Retina (tissue), 1 donor: ENCODE data around the gene HDAC4.
"Not testable (repeated sequence)": the region's sequence is repeated elsewhere in the genome, so short reads cannot be mapped to it uniquely, and the experiment has no call there.

Source experiments
- DNase-seq: peaks from one replicate; pipeline ENCODE4 v3.0.0-alpha.2; 2016

HDAC4 gene

GRCh38 chr2:239051891-239052445, 348.9 kb downstream of the HDAC4 start:
- DNase-seq = no peak

GRCh38 chr2:239050252-239050649, 350.6 kb downstream of the HDAC4 start:
- DNase-seq = no peak

DNA sequence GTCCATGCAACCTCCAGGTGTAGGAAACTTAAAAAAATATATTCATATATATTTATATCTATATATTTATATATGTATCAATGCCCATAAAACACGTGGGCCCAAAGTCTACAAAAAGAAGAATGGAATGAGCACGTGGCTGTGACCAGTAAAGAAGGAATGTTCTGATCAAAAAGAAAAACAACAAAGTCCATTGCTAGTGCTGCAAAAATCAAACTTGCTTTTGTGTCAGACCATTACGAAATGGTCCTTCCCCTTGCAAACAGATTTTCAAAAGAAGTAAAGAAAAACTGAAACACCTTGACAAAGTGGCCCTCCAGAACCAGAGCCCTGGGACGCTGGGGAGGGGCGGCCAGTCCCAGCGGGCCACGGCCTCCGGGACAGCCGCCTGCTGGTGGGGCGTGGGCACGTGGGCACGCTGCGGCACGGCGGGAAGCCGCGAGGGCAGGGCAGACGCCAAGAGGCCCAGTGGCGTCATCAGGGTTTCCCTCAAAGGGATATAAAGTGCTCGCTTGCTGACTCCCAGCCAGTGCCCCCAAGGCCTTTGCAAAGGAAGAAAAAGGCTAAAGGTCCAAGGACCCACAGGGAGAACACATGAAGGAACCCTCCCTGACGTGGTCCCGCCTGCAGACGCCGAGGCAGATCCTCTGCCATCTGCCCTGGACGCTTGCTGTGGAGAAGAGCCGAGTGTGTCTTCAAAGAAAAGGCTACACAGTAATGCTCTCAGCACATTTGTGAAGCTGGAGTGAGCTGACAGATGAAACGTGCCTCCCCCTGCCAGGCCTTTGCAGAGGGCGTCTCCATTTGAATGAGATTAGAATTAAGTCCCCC, 351.2 kb downstream of the HDAC4 start:
- DNase-seq = no peak

GRCh38 chr2:239048736-239049135, 352.1 kb downstream of the HDAC4 start:
- DNase-seq = no peak

DNA sequence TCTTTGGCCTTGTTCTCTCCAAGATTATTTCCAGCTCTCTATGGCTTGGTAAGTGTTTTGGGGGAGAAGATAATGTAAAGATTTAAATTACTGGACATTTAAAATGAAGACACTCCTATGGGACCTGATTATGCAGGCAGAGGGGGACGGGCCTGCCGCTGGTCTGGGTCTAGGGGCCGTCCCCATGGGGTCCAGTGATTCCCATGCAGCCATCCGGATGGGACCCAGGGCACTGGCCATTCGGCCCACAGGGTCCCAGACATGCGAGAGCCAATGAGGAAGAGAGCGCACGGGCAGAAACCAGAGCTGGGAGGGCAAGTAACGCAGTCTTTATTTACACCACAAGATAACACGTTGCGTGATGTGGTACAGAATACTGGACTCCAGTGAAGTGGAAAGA, 353.0 kb downstream of the HDAC4 start:
- DNase-seq = no peak

GRCh38 chr2:239047420-239047819, 353.4 kb downstream of the HDAC4 start:
- no peak for DNase-seq

GRCh38 chr2:239046822-239047221, 354.0 kb downstream of the HDAC4 start:
- DNase-seq = no peak

DNA sequence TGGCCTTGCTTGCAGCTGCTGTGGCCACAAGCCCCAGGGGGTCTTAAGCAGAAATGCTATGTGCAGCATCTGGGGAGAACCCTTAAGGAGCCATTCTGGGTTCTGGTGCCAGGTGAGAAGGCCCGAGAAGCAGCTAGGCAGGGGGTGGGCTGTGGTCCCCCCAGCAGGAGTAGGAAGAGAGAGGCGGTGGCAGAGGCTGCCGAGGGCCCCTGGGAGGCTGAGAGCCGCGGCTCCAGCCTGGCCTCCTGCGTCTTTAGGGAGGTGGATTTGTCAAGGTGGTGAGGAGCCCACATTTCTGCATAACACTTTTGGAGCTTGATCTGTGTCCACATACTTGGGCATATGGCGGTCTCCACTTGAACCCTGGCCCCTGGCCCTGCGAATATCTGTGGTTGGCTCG, 356.5 kb downstream of the HDAC4 start:
- no peak for DNase-seq

- no peak for DNase-seq
Measured at GRCh38 chr2:239043326-239043725, 357.5 kb downstream of the HDAC4 start.

GRCh38 chr2:239042551-239043320, 358.1 kb downstream of the HDAC4 start:
- DNase-seq = no peak

- DNase-seq = no peak
Measured at GRCh38 chr2:239042046-239042445, 358.8 kb downstream of the HDAC4 start.

DNA sequence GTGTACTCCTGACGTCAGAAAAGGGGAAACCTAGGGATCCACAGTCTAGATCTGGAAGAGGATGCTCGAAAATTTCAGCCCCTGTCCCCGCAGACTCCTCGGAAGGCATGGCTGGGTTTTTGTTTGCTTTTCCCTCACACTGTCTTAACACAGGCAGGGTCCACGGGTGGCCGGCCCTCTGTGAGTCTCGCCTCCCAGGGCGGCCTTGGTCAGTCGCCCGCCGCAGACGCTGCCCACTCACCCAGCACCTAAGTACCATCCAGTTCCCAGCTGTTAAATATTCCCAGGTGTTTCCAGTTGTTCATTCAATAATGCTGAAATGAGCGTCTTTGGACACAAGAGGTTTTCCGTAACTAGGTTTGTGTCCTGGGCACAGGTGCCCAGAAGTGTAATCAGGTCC, 359.8 kb downstream of the HDAC4 start:
- DNase-seq = no peak

- no peak for DNase-seq
Measured at GRCh38 chr2:239040152-239040761, 360.6 kb downstream of the HDAC4 start.

DNA sequence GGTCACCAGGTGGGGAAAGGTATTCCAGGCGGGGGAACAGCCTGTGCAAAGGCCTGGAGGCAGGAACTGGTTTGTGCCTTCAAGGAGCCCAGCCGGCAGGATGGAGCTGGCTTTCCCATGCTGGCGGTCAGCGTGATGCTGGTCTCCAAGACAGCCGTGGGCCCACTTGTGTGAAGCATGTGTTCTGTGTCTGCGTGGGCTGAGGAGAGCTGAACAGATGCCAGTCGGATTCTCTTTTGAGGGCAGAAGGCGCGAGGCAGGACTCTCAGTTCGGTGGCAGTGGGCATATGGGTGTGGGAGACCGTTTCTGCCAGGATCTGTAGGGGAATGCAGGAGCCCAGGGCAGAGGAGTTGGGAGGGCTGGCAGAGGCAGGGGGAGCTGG, 361.4 kb downstream of the HDAC4 start:
- no peak for DNase-seq

DNA sequence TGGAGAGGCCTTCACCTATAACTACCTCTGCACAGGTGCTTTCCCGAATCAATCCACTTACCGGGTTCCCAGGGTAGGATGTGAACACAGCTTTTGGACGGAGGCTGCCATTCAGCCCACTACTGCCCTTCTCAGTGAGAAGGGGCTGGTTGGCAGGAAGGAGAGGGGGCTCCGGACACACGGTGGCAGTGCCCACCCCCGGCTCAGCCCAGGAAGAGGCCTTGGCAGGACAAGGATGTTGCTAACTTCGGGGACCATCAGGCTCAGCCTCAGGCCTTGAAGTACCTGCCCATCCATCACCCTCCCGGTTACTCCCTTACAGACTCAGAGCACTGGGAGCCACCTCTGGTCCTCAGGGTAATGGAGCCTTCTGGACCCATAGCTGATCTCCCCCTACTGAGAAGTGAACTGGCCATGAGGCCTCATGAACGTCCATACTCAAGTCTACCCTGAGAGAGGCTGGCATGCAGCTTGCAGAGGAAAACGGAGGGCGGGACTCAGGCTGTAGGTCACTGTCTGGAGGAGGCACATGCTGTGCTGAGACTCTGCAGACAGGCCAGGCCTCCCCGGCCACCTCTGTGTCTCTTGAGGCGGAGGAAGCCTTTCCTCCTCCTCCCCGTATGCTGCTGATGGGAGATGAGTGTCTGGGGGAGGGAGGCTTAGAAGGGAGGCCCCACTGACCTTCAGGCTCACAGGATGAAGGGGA, 361.9 kb downstream of the HDAC4 start:
- DNase-seq = no peak

GRCh38 chr2:239038284-239038683, 362.5 kb downstream of the HDAC4 start:
- DNase-seq = not testable (repeated sequence)

DNA sequence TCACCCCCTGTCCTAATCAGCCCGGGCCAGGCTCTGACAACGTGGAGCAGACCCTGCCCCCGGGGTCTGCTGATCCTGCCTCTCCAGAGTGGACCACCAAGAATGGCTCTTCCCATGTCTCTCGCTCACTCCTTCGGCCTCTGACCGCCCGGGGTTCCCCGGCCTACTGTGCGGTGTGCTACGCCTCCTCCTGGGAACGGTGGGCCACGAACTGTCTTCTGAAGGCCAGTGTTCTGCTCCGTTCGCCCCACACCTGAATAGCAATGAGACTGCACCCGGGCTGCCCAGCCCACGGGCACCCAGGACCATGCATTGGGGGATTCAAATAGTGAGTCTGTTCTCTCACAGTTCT, 363.3 kb downstream of the HDAC4 start:
- no peak for DNase-seq

GRCh38 chr2:239036819-239037558, 363.8 kb downstream of the HDAC4 start:
- DNase-seq = no peak

GRCh38 chr2:239035997-239036731, 364.7 kb downstream of the HDAC4 start:
- no peak for DNase-seq

DNA sequence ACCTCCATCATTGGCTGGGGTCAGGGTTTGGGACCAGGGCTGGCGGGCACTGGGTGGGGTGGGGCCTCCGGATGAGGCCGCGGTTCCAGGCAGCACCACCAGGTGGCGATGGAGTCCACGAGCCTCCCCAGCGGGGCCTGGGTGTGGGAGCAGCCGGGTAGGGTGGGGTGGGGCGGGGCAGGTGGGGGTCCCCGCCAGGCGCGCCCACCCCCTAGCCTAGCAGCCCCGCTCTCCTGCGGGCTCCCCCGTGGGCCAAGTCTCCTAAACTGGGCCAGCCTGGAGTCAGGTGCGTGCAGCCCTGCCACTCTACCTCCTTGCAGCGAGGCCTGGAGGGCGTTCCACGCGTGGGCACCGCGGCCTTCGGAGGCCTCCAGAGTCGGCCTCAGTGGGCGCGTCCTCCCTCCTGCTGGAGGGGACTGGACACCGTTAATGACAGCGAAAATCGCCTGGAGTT, 365.4 kb downstream of the HDAC4 start:
- peak; percentile 66 for DNase-seq
